GM18517 (cell line): ENCODE data around the gene LGALS14.

Experiments used
- ATAC-seq: cut with Tn5 transposase; IDR thresholded peaks from one replicate; pipeline ENCODE4 v1.9.1; 2021; ENCODE audit warnings: mild to moderate bottlenecking, moderate library complexity; ENCODE audit not compliant: unreplicated experiment

LGALS14 gene

DNA sequence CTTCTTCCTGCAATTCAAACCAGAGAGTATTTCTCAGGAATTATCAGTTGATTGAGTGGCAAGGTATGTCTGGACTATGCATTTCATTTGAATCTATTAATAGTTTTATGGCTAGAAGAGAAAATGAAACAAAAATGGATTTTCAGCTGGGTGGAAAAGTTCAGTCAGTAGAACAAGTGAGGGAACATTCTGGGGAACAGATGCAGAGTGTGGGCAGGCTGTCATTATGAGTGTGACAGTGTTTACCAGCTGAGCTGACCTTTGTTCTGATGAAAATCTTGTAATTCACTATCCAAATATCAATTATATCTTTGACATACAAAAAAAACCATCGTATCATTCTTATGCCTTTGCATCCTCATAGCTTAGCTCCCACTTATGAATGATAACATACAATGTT lies 36.1 kb downstream of the LGALS14 start:
- no peak for ATAC-seq

DNA sequence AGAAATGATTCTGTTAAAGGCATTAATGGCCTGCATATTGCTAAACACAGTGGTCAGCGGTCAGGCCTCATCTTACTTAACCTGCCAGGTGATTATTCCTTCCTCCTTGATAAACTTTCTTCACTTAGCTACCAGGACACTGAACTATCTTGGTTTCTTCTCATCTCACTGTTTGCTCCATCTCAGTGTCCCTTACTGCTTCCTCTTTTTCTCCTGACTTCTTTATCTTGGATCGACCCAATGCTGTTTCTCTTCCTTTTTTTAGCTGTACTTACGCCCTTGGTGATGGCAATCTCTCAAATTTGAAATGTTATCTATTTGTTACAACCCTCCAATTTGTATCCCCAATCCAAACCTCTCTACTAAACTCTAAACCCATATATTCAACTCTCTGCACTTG lies 41.4 kb downstream of the LGALS14 start:
- ATAC-seq: no peak

DNA sequence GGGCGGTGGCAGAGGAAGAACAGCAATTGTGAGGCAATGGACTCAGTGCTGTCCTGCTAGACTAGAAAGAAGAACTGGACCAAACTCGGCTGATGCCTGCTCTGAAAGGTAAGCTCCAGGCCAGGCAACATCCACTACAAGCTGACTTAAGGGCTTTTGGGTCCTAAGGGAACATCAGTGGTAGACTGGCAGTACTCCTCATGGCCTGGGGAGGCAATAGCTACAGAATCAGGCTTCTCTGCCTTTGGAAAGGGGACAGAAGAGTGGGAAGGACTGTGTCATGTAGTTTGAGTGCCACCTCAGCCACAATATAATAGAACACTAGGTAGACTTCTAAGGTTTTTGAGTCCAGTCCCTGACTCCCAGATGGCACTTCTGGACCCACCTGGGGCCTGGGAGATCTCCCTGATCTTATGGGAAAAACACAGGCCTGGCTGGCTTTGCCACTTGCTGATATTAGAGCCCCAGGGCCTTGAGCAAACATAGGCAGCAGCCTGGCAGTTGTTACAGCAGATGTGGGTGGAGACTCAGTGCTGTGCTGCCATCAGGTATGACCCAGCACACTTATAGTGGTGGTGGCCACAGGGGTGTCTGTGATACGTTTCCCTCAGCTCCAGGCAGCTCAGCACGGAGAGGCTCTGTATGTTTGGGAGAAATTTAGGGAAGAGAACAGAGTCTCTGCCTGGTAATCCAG lies 42.7 kb downstream of the LGALS14 start:
- ATAC-seq: no peak

GRCh38 chr19:39749981-39750380 lies 45.7 kb downstream of the LGALS14 start:
- no peak for ATAC-seq

- ATAC-seq: no peak
Observed at GRCh38 chr19:39752390-39752789, 48.1 kb downstream of the LGALS14 start.

DNA sequence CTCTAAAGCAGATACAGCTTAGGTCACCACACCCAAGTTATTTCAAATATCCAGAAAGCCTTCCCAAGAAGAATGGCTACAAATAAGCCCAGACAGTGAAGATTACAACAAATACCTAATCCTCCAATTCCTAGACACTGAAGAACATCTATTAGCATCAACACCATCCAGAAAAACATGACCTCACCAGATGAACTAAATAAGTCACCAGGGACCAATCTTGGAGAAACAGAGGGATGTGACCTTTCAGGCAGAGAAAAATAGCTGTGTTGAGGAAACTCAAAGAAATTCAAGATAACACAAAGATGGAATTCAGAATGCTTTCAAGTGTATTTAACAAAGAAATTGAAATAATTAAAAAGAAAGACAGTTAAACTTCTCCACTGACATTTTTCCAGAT lies 48.5 kb downstream of the LGALS14 start:
- no peak for ATAC-seq

DNA sequence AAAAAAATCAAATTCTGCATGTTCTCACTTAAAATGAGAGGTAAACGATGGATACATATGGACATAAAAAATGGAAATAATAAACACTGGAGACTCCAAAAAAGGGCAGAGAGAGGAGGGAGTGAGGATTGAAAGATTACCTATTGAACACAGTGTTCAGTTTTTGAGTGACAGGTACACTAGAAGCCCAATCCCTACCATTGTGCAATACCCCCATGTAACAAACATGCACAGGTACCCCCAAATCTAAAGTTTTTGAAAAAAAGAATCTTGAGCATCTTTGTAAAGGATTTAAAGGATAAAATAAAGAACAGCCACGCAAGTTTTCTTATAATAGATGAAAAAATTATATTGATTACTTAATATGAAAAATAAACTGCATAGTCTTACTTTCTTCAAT lies 50.3 kb downstream of the LGALS14 start:
- no peak for ATAC-seq

DNA sequence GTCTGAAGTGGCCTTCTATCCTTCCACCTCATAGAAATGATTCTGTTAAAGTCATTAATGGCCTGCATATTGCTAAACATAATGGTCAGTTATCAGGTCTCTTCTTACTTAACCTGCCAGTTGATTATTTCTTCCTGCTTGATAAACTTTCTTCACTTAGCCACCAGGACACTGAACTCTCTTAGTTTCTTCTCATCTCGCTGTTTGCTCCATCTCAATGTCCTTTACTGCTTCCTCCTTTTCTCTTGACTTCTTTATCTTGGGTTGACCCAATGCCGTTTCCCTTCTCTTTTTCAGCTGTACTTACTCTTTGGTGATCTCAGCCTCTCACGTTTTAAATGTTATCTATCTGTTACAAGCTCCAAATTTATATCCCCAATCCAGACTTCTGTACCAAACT lies 50.7 kb downstream of the LGALS14 start:
- ATAC-seq: no peak
